A549 (cell line): ENCODE data around the gene HCAR2. TPM values are rescaled to one million over a fixed set of nuclear protein-coding genes. Genes with fewer than 3 reads are reported as not detected.

Experiments
- ATAC-seq, 2 experiments: fragments of 200-7000 bp in 1 of 2; fragments of >200 bp in 1 of 2; cut with Nextera tagmentation in 1 of 2; cut with Tn5 transposase in 1 of 2; 3 replicates each; pipeline versions ENCODE4 v1.8.0 to v1.9.1; 2018 to 2020; ENCODE audit warnings: mild to moderate bottlenecking in 1 of 2, moderate library complexity in 1 of 2
- CTCF ChIA-PET: fragments of 300-600 bp; sonication (Branson Sonifier 250); formaldehyde crosslinking; extraction: SDS; loops from one replicate; lab custom pipeline; 2021; ENCODE audit warnings: antibody characterized with exemption, inconsistent platforms; lab: Yijun Ruan, JAX
- POLR2A ChIA-PET: fragments of 350-600 bp; formaldehyde crosslinking; extraction: SDS; loops from one replicate; lab custom pipeline; 2021; ENCODE audit warnings: antibody characterized with exemption, inconsistent platforms; lab: Yijun Ruan, JAX
- DNase-seq, 2 experiments: peaks; one replicate each; pipeline versions ENCODE4 v3.0.0 to v3.0.0-alpha.2; 2011 to 2016; ENCODE audit warnings: low read depth in 1 of 2, low spot score in 1 of 2
- FAIRE-seq: peaks from 2 replicates; lab custom pipeline; 2011; peaks lifted over from hg19 to GRCh38; lab: Jason Lieb, UNC
- H3K27ac ChIP-seq, 2 experiments: fragments of >200 bp; sonication (Bioruptor Twin); formaldehyde crosslinking; 3 replicates each; pipeline ENCODE4 v1.5.1; 2016 to 2017
- H3K4me1 ChIP-seq: fragments of >200 bp; sonication (Bioruptor Twin); formaldehyde crosslinking; 3 replicates; pipeline ENCODE4 v1.6.1; 2016
- H3K4me2 ChIP-seq: fragments of >200 bp; sonication (Bioruptor Twin); formaldehyde crosslinking; 3 replicates; pipeline ENCODE4 v1.6.1; 2016
- H3K4me3 ChIP-seq: fragments of >200 bp; sonication (Bioruptor Twin); formaldehyde crosslinking; 3 replicates; pipeline ENCODE4 v1.5.1; 2016
- H3K9me3 ChIP-seq: fragments of >200 bp; sonication (Bioruptor Twin); formaldehyde crosslinking; 3 replicates; pipeline ENCODE4 v1.6.1; 2016
- CBX2 ChIP-seq: fragments of 200-600 bp; sonication (generic); IDR thresholded peaks from 2 replicates; pipeline ENCODE4 v1.6.1; 2016; ENCODE audit warnings: low read depth, mild to moderate bottlenecking, borderline replicate concordance
- CTCF ChIP-seq: fragments of >200 bp; sonication (Bioruptor Twin); formaldehyde crosslinking; IDR thresholded peaks from 3 replicates; pipeline ENCODE4 v1.5.1; 2016
- EP300 ChIP-seq, 2 experiments: fragments of >200 bp; sonication (Bioruptor Twin); formaldehyde crosslinking; IDR thresholded peaks; 2 replicates in 1 of 2; 3 replicates in 1 of 2; pipeline ENCODE4 v1.6.1; 2016 to 2017
- FOSB ChIP-seq: fragments of 250-450 bp; sonication (Bioruptor Pico); IDR thresholded peaks from 2 replicates; pipeline ENCODE4 v1.5.0; 2020; ENCODE audit warnings: mild to moderate bottlenecking, moderate library complexity
- FOSL2 ChIP-seq, 2 experiments: fragments of 450-650 bp in 1 of 2; fragments of >200 bp in 1 of 2; sonication (Bioruptor Twin) in 1 of 2; formaldehyde crosslinking; IDR thresholded peaks; 2 replicates each; pipeline versions ENCODE4 v1.5.0 to v1.6.1; 2016 to 2020; ENCODE audit warnings: mild to moderate bottlenecking in 1 of 2, moderate library complexity in 1 of 2
- GATA3 ChIP-seq: IDR thresholded peaks from 2 replicates; pipeline ENCODE4 v1.6.1; 2012; ENCODE audit warnings: borderline replicate concordance
- HEYL ChIP-seq: fragments of 250-450 bp; sonication (Bioruptor Pico); IDR thresholded peaks from 2 replicates; pipeline ENCODE4 v1.8.0; 2021; ENCODE audit warnings: mild to moderate bottlenecking, moderate library complexity
- JUN ChIP-seq, 2 experiments: fragments of >200 bp; sonication (Bioruptor Twin); formaldehyde crosslinking; IDR thresholded peaks; 2 replicates in 1 of 2; 3 replicates in 1 of 2; pipeline ENCODE4 v1.6.1; 2016 to 2017
- JUNB ChIP-seq: fragments of >200 bp; sonication (Bioruptor Twin); formaldehyde crosslinking; IDR thresholded peaks from 2 replicates; pipeline ENCODE4 v1.6.1; 2016
- KDM1A ChIP-seq: fragments of 200-600 bp; sonication (generic); IDR thresholded peaks from 2 replicates; pipeline ENCODE4 v1.6.1; 2016; ENCODE audit warnings: low read depth, mild to moderate bottlenecking
- RARB ChIP-seq: fragments of 250-450 bp; sonication (Bioruptor Pico); IDR thresholded peaks from 2 replicates; pipeline ENCODE4 v1.8.0; 2021; ENCODE audit warnings: mild to moderate bottlenecking, moderate library complexity
- RCOR1 ChIP-seq: fragments of 150-350 bp; IDR thresholded peaks from 2 replicates; pipeline ENCODE4 v1.6.1; 2014; ENCODE audit warnings: antibody characterized with exemption, low read length, low read depth
- REST ChIP-seq: fragments of 200-600 bp; sonication (generic); IDR thresholded peaks from 2 replicates; pipeline ENCODE4 v1.6.1; 2016; ENCODE audit warnings: antibody characterized with exemption, mild to moderate bottlenecking, moderate library complexity
- RFX5 ChIP-seq: fragments of 450-650 bp; IDR thresholded peaks from 2 replicates; pipeline ENCODE4 v1.7.1; 2014; ENCODE audit warnings: antibody characterized with exemption, mild to moderate bottlenecking, moderate library complexity
- RNF2 ChIP-seq: fragments of 200-600 bp; sonication (generic); IDR thresholded peaks from 2 replicates; pipeline ENCODE4 v1.6.1; 2016; ENCODE audit warnings: low read depth, mild to moderate bottlenecking, antibody characterized with exemption, moderate library complexity, borderline replicate concordance
- SREBF2 ChIP-seq: fragments of 450-650 bp; IDR thresholded peaks from 2 replicates; pipeline ENCODE4 v1.6.1; 2014; ENCODE audit warnings: mild to moderate bottlenecking, moderate library complexity
- TFCP2L1 ChIP-seq: fragments of 250-450 bp; sonication (Bioruptor Pico); IDR thresholded peaks from 2 replicates; pipeline ENCODE4 v1.5.0; 2021; ENCODE audit warnings: mild to moderate bottlenecking
- USF2 ChIP-seq: fragments of 450-650 bp; IDR thresholded peaks from 2 replicates; pipeline ENCODE4 v1.6.1; 2014; ENCODE audit warnings: antibody characterized with exemption
- WGBS: methylation state at CpG from one replicate; pipeline ENCODE4 v1.1.6; 2017; ENCODE audit errors: missing lambda C conversion rate; 5-methylcytosine and 5-hydroxymethylcytosine counted together
- polyA plus RNA-seq, 4 experiments: library from polyadenylated mRNA; depleted of rRNA in 3 of 4; stranded (reverse); fragments of >200 nt; fragmentation: RNase III in 1 of 4; extraction: RNeasy Plus Mini Kit Qiagen cat#74134 plus additional on column Dnase treatment in 1 of 4; gene quantifications; 2 replicates in 3 of 4; 3 replicates in 1 of 4; pipeline ENCODE4 v1.2.3, GENCODE V29; 2011 to 2017

Gene HCAR2
- polyA plus RNA-seq, 2 of the 4 experiments (the other 2 are of a cell fraction): 0.09 TPM; not detected in 1

DNA sequence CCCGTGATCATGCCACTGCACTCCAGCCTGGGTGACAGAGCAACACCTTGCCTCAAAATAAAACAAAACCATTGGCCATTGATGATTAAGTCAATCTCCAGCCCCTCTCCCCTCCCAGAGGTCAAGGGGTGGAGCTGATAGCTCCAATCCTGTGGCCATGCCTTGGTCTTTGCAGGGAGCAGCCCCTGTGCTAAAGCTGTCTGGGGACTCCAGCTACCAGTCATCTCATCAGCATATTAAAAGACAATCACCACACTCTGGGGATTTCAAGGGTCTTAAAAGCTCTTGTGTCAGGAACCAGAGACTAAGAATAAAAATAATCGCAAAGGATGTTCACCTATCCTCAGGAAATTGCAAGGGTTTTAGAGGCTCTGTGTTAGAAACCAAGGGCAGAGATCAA is 30.6 kb downstream of the HCAR2 start:
- no peak for DNase-seq
- POLR2A ChIA-PET: no interaction called here
- no peak for ATAC-seq
- H3K4me2 ChIP-seq: no peak overlapping the region
- TF ChIP-seq KDM1A: no peak
- TF ChIP-seq TFCP2L1 (CRISPR knock-in tag): no peak
- TF ChIP-seq CTCF: no peak
- no peak for TF ChIP-seq HEYL (CRISPR knock-in tag)
- no peak for TF ChIP-seq FOSL2 (IDR thresholded peaks at IDR 0.05)
- no peak for TF ChIP-seq FOSL2 (CRISPR knock-in tag; IDR thresholded peaks at IDR 0.05)
- TF ChIP-seq FOSB (CRISPR knock-in tag): no peak
- TF ChIP-seq RCOR1: no peak
- TF ChIP-seq GATA3: no peak
- no peak for TF ChIP-seq RNF2
- no peak for TF ChIP-seq EP300 (IDR thresholded peaks at IDR 0.05)
- TF ChIP-seq, all 56 proteins: peak for 0
- Histone ChIP-seq H3K4me3 (no peak overlapping the region), H3K27ac (0 out of 6 replicates have a peak overlapping the region, but pooled peaks of 1 of the 2 experiments have one; percentile 5), H3K9me3 (no peaks in the 10 kb centered on the region), H3K4me1 (peaks cover 11% of the 10 kb centered on the region)
- CTCF ChIA-PET: interaction anchor here (0.6 to 4.0 kb wide), 4 partner anchors 11 to 80 kb away, joined by 3 to 12 read pairs (median 5); partner anchors contain the start of gene DENR
- FAIRE-seq: no peak
- WGBS: 93% methylated on average over 2 of the region's 2 CpGs

DNA sequence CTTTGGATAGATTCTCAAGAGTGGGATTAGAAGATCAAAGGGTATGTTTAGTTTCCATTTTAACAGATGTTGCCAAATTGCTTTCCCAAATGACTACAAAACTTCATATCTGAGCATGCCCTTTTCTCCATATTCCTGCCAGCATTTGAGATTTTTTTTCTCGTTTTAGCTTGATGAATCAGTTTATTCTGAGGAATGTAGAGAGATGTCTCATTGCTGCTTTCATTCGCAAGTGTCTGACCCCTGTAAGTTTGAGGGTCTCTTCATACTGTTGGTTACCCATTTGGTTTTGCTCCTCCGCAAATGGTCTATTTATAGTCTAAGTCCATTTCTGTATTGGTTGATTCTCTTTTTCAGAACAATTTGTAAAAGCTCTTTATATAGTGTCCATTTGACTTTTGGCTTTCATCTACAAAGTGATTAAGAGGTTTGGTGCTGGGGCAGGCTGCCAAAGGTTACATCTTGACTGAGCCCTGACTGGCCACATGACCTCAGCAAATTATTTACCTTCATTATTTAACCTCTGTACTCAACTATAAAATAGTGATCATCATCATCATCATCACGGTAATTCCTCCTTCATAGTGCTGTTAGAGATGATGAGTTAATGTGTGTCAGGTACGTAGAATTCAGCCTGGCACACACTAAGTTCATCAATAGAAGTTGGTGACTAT is 33.6 kb downstream of the HCAR2 start:
- H3K27ac ChIP-seq: peak overlapping the region; percentile 32 to 67; a peak in 4 of 6 replicates
- H3K4me2 ChIP-seq: peak overlapping the region; percentile 63
- DNase-seq: peak in 1 of 2 experiments; percentile 37

GRCh38 chr12:122668268-122668667 is 34.9 kb downstream of the HCAR2 start:
- no peak for TF ChIP-seq SREBF2
- TF ChIP-seq RARB (CRISPR knock-in tag): no peak
- TF ChIP-seq USF2: no peak
- no peak for TF ChIP-seq REST
- TF ChIP-seq CBX2: no peak
- TF ChIP-seq JUN (IDR thresholded peaks at IDR 0.05): no peak
- DNase-seq (no peak), ATAC-seq (no peak), FAIRE-seq (no peak)
- 90% methylated on average over 2 of the region's 2 CpGs for WGBS
- no peak overlapping the region for H3K4me3 ChIP-seq
- H3K4me1 ChIP-seq: peaks cover 11% of the 10 kb centered on the region
- peak overlapping the region in 1 of 2 experiments; percentile 26; a peak in 1 of 6 replicates for H3K27ac ChIP-seq
- CTCF ChIA-PET: interaction anchor here (1.6 kb wide), 1 partner anchor 11 kb away, joined by 4 read pairs; no protein-coding TSS in a partner anchor
- H3K4me2 ChIP-seq: no peak overlapping the region
- H3K9me3 ChIP-seq: no peaks in the 10 kb centered on the region
- POLR2A ChIA-PET: no interaction called here

More for the DNA sequence above, 33.6 kb downstream of the HCAR2 start:
- Histone ChIP-seq H3K4me1 (peaks cover 11% of the 10 kb centered on the region), H3K9me3 (no peaks in the 10 kb centered on the region)
- FAIRE-seq: no peak
- peak; percentile 30 to 64; a peak in 3 of 6 replicates for ATAC-seq
- CTCF ChIA-PET: interaction anchor here (0.5 to 2.2 kb wide), 8 partner anchors 9 to 138 kb away, joined by 3 to 9 read pairs (median 4); partner anchors contain the start of gene DENR
- WGBS: 26% methylated on average over 5 of the region's 5 CpGs
- POLR2A ChIA-PET: interaction anchor here (0.6 kb wide), 1 partner anchor 11 kb away, joined by 6 read pairs; no protein-coding TSS in a partner anchor
- TF ChIP-seq RFX5: no peak
- peak in 1 of 2 experiments; percentile 21; a peak in 1 of 5 replicates for TF ChIP-seq JUN (IDR thresholded peaks at IDR 0.05)
- 0 out of 2 replicates have a peak, but pooled peaks have one; percentile 12 for TF ChIP-seq JUNB
- TF ChIP-seq, all 56 proteins: peak for 2
- H3K4me3 ChIP-seq: no peak overlapping the region
